Rectal smooth muscle tissue (tissue), 1 donor: ENCODE measurements around the gene KRTAP4-16.
"Not testable (repeated sequence)": the region's sequence is repeated elsewhere in the genome, so short reads cannot be mapped to it uniquely, and the experiment has no call there.

Experiments
- H3K27ac ChIP-seq: one replicate; pipeline ENCODE4 v1.7.0; 2013; ENCODE audit warnings: low read depth, low read length, inconsistent platforms
- H3K27me3 ChIP-seq: one replicate; pipeline ENCODE4 v1.7.0; 2013; ENCODE audit warnings: low read length; ENCODE audit not compliant: control insufficient read depth, insufficient read depth
- H3K36me3 ChIP-seq: one replicate; pipeline ENCODE4 v1.7.0; 2013; ENCODE audit warnings: low read length; ENCODE audit not compliant: control insufficient read depth, insufficient read depth
- H3K4me1 ChIP-seq: one replicate; pipeline ENCODE4 v1.7.0; 2013; ENCODE audit warnings: low read length; ENCODE audit not compliant: control insufficient read depth, insufficient read depth
- H3K4me3 ChIP-seq: one replicate; pipeline ENCODE4 v1.7.0; 2013; ENCODE audit warnings: low read length
- H3K9ac ChIP-seq: one replicate; pipeline ENCODE4 v1.7.0; 2013; ENCODE audit warnings: low read length

Gene KRTAP4-16

DNA sequence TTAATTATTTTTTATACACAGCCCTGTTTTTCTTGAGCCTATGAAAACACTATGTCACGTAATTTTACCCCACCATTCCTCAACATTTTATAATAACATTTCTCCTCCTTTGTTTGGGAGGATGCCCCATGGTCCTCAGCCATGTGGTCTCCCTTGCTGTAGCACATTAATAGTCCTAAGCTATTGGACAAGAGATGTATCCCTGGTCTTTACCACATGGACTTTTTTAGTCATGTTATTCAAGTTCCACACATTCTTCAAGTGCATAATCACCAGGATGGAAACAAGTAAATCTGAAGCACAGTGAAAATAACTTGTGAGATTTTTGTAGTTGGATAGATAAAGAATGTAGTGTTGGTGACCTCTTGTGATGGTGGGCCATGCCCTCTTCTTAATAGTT, 40.0 kb downstream of the KRTAP4-16 start:
- H3K9ac ChIP-seq, result no peak overlapping the region
- no peak overlapping the region for H3K27ac ChIP-seq
- H3K36me3 ChIP-seq, result no peaks in the 10 kb centered on the region
- H3K27me3 ChIP-seq, result peaks cover 3% of the 10 kb centered on the region
- no peaks in the 10 kb centered on the region for H3K4me1 ChIP-seq
- H3K4me3 ChIP-seq, result no peak overlapping the region

DNA sequence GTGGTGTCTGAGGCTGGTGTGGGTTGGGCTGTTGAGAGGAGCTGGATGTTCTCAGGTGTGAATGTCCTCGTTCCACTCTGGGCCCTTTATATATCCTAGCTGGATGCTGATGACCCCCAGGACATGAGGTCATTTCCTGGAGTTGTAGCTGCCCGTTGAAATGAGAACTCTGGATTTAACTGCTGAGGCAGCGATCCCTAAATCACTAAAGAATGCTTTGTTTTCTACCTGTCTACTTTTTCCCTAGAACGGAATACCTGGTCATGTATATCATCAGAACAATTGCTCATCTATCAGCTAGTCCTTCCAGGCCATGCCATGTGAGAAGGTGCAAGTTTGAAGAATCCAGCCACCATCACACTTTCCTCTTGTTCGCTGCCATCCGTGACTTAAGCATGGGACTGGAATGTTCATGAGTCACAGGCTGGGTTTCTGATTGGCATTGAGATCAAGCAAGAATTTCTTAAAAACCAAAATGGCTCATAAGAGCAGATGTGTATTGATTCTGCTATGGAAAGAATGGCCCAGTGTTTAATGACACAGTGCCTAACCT, 41.9 kb downstream of the KRTAP4-16 start, which contains the start of gene KRTAP2-3:
Gene KRTAP2-3, minus strand, starts transcription at position 63 of the 553 bp plus-strand sequence. CDS start 64 bp downstream, outside the sequence.
- Histone ChIP-seq H3K27ac (no peak within 1 kb of the TSS), H3K27me3 (peaks cover 3% of the 10 kb centered on the region), H3K9ac (no peak within 1 kb of the TSS), H3K4me1 (no peaks in the 10 kb centered on the region), H3K36me3 (no peaks in the 10 kb centered on the region), H3K4me3 (no peak within 1 kb of the TSS)

GRCh38 chr17:41059276-41060051, 42.5 kb downstream of the KRTAP4-16 start:
- not testable (repeated sequence) for H3K4me1 ChIP-seq, H3K4me3 ChIP-seq, H3K9ac ChIP-seq, H3K36me3 ChIP-seq, H3K27me3 ChIP-seq, H3K27ac ChIP-seq

DNA sequence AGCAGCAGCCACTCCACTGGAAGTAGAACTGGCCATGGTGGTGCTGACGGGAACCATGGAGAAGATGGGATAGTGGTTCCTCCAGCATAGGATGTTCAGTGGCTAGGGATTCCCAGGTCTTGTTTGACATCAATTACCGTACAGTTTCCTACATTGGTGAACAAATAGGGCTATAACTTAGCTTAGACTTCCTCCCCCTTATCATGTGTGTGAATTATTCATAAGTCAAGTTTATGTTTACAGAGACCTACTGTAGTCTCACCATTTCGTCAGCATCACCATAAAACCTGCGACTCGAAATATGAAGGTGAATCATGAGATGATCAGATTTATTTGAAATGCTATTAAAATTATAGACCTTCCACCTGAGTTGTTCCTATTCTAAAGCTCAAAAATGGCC, 43.3 kb downstream of the KRTAP4-16 start:
- no peaks in the 10 kb centered on the region for H3K4me1 ChIP-seq
- no peak overlapping the region for H3K27ac ChIP-seq
- no peaks in the 10 kb centered on the region for H3K36me3 ChIP-seq
- peaks cover 3% of the 10 kb centered on the region for H3K27me3 ChIP-seq
- no peak overlapping the region for H3K4me3 ChIP-seq
- no peak overlapping the region for H3K9ac ChIP-seq

DNA sequence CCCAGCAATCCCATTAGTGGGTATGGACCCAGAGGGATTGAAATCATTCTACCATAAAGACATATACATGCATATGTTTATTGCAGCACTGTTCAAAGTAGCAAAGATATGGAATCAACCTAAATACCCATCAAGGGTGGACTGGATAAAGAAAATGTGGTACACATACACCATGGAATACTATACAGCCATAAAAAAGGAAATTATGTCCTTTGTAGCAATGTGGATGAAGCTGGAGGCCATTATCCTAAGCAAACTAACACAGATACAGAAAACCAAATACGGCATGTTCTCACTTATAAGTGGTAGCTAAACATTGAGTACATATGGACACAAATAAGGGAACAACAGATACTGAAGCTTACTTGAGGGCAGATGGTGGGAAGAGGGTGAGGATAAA, 44.5 kb downstream of the KRTAP4-16 start:
- no peak overlapping the region for H3K27ac ChIP-seq
- H3K36me3 ChIP-seq, result no peaks in the 10 kb centered on the region
- H3K9ac ChIP-seq, result no peak overlapping the region
- no peaks in the 10 kb centered on the region for H3K4me1 ChIP-seq
- peaks cover 3% of the 10 kb centered on the region for H3K27me3 ChIP-seq
- no peak overlapping the region for H3K4me3 ChIP-seq

- H3K27ac ChIP-seq, H3K27me3 ChIP-seq, H3K4me3 ChIP-seq, H3K36me3 ChIP-seq, H3K4me1 ChIP-seq, H3K9ac ChIP-seq: not testable (repeated sequence)
Observed at GRCh38 chr17:41055130-41055529, 46.9 kb downstream of the KRTAP4-16 start, which contains the start of gene KRTAP2-2. Gene KRTAP2-2 (minus strand): TSS chr17:41055230. CDS start chr17:41055211, 19 bp downstream.

DNA sequence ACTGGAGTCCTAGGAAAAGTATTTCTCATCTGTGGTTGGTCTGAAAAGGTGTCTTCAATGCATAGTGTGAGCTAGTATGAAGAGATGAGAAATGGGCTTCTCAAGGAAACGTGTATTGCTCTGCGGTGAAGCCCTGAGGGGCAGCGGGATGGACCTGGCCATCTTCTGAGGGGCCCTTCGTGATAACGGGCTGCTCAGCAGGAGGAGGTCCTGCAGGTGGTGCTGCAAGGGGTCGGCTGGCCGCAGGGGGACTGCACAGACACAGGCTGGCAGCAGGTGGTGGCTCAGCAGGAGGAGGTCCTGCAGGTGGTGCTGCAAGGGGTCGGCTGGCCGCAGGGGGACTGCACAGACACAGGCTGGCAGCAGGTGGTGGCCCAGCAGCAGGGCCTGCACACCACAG, 47.5 kb downstream of the KRTAP4-16 start:
- H3K4me1 ChIP-seq, H3K27ac ChIP-seq, H3K27me3 ChIP-seq, H3K36me3 ChIP-seq, H3K4me3 ChIP-seq, H3K9ac ChIP-seq: not testable (repeated sequence)

DNA sequence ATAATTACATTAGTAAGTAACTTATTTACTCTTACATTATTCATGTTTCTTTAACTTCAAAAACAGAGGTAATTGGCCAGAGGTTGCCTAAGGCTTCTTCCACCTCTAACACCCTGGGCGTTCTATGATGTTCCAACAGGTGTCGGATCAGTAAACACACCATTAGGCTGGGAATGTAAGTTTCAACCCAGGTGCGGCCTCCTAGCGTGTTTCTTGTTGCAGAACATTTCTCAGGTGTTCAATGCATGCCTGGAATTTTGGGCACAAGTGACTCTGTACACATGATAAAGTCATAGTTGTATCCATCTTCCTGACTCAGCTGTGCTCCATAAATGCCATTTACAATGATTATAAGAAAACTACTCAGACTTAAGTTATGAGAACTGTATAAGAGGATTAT, 48.0 kb downstream of the KRTAP4-16 start:
- H3K36me3 ChIP-seq, result no peaks in the 10 kb centered on the region
- H3K9ac ChIP-seq, result no peak overlapping the region
- no peak overlapping the region for H3K4me3 ChIP-seq
- H3K27me3 ChIP-seq, result no peaks in the 10 kb centered on the region
- no peaks in the 10 kb centered on the region for H3K4me1 ChIP-seq
- no peak overlapping the region for H3K27ac ChIP-seq

DNA sequence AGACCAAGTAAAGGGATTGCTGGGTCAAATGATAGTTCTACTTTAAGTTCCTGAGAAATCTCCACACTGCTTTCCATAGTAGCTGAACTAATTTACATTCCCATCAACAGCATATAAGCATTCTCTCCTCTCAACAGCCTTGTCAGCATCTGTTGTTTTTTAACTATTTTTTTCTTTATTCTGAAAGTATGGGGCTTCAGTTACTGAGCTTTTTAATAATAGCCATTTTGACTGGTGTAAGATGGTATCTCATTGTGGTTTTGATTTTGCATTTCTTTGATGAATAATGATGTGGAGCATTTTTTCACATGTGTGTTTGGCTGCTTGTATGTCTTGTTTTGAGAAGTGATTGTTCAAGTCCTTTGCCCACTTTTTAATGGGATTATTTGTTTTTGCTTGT, 49.4 kb downstream of the KRTAP4-16 start:
- Histone ChIP-seq H3K4me1 (no peaks in the 10 kb centered on the region), H3K27ac (no peak overlapping the region), H3K36me3 (no peaks in the 10 kb centered on the region), H3K9ac (no peak overlapping the region), H3K4me3 (no peak overlapping the region), H3K27me3 (no peaks in the 10 kb centered on the region)
